Inferior parietal cortex (tissue), 1 donor: ENCODE measurements around the gene PIN1.

Experiments used
- DNase-seq: peaks from one replicate; pipeline ENCODE4 v3.0.0-alpha.2; 2016; ENCODE audit errors: extremely low spot score

PIN1 gene

DNA sequence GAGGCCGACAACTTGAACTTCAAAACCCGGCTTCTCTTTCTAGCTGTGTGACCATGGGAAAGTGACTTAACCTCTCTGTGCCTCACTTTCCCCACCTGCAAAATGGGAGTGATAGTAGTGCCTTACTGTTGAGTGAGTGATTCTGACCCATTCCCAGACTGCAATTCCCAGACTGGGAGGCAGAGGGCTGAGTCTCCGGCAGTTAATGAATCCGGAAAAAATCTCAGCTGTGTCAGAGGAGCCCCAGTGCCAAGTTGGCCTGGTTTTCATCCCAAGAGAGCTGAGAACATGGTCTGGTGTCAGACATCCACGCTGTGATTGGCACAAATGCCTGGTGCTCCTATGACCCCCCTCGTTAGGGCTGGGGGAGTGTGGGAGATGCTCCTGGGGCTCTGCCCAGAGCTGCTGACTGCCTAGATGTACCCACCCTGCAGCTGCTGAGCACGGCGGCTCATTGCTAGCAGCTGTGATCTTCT, 50.0 kb downstream of the PIN1 start:
- DNase-seq, result peak; percentile 63

- no peak for DNase-seq
Measured at GRCh38 chr19:9891609-9892373, 56.7 kb downstream of the PIN1 start.
